GM23248 (cell line): Measurements from ENCODE around the gene CKM.

Source experiments
- EZH2 ChIP-seq: fragments of 200-600 bp; sonication (generic); IDR thresholded peaks from 2 replicates; pipeline ENCODE4 v1.6.1; 2018; ENCODE audit warnings: antibody characterized with exemption, mild to moderate bottlenecking; ENCODE audit not compliant: insufficient read depth, poor library complexity, severe bottlenecking
- EZH2phosphoT487 ChIP-seq: fragments of 200-600 bp; sonication (generic); IDR thresholded peaks from 2 replicates; pipeline ENCODE4 v1.6.1; 2018; ENCODE audit warnings: antibody characterized with exemption, moderate library complexity, mild to moderate bottlenecking, low read depth; ENCODE audit not compliant: insufficient read depth

DNA sequence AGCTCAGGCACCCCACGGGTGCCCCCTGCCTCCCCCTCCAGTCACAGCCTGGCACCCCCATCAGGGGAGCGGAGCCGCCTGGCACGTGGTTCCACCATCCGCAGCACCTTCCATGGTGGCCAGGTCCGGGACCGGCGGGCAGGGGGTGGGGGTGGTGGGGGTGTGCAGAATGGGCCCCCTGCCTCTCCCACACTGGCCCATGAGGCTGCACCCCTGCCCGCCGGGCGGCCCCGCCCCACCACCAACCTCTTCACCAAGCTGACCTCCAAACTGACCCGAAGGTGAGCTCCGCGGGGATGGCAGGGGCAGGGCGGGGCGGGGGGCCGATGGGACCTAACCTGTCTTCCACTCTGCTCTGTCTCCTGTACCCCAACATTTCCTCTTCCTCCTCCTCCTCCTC, 25.0 kb downstream of the CKM start:
- TF ChIP-seq EZH2: no peak
- no peak for TF ChIP-seq EZH2phosphoT487
